OCI-LY7 (cell line): ENCODE data around the gene PDZK1IP1.

Experiments
- CTCF ChIP-seq: fragments of 200-600 bp; sonication (generic); conservative IDR thresholded peaks from 2 replicates; pipeline ENCODE4 v1.5.1; 2014; ENCODE audit warnings: mild to moderate bottlenecking, antibody characterized with exemption, low read length, moderate library complexity, mixed read lengths
- EZH2phosphoT487 ChIP-seq: fragments of 200-600 bp; sonication (generic); IDR thresholded peaks from 2 replicates; pipeline ENCODE4 v1.6.1; 2018; ENCODE audit warnings: low read depth, borderline replicate concordance, mild to moderate bottlenecking, mixed run types, antibody characterized with exemption, low read length, moderate library complexity, mixed read lengths

- no peak for TF ChIP-seq CTCF
- TF ChIP-seq EZH2phosphoT487, result no peak
These were observed 11.3 kb upstream of the PDZK1IP1 start for GRCh38 chr1:47201179-47201578.
